ENCODE measurements around the gene PSMB2.

The PSMB2 gene

GRCh38 chr1:35644204-35644603, 2.9 kb upstream of the PSMB2 start:
- Histone ChIP-seq H3K4me3 (ENCODE audit: low read depth in 1 of 2, low read length in 1 of 2) (no peak overlapping the region), H3K27ac (no peak overlapping the region), H3K9me3 (no peaks in the 10 kb centered on the region), H3K4me1 (ENCODE audit: control insufficient read depth in 1 of 2, insufficient read depth in 1 of 2, low read depth in 1 of 2, low read length in 1 of 2) (peaks cover 24 to 25% of the 10 kb centered on the region in 2 experiments), H3K36me3 (no peaks in the 10 kb centered on the region), H3K27me3 (peaks cover 61% of the 10 kb centered on the region)
- no peak for TF ChIP-seq CTCF (IDR thresholded peaks at IDR 0.05)

- Histone ChIP-seq H3K4me3 (ENCODE audit: low read depth in 1 of 2, low read length in 1 of 2) (peak overlapping the region; percentile 77 to 98), H3K27me3 (peaks cover 45% of the 10 kb centered on the region), H3K9me3 (no peaks in the 10 kb centered on the region), H3K36me3 (no peaks in the 10 kb centered on the region), H3K4me1 (ENCODE audit: control insufficient read depth in 1 of 2, insufficient read depth in 1 of 2, low read depth in 1 of 2, low read length in 1 of 2) (peaks cover 32 to 33% of the 10 kb centered on the region in 2 experiments), H3K27ac (peak overlapping the region; percentile 81)
- TF ChIP-seq CTCF (IDR thresholded peaks at IDR 0.05): no peak
Measured at GRCh38 chr1:35642471-35642955, 1.2 kb upstream of the PSMB2 start.

GRCh38 chr1:35640380-35641232, 720 bp downstream of the PSMB2 start:
- TF ChIP-seq CTCF (IDR thresholded peaks at IDR 0.05): no peak
- Histone ChIP-seq H3K27me3 (peaks cover 28% of the 10 kb centered on the region), H3K36me3 (no peaks in the 10 kb centered on the region), H3K27ac (peak overlapping the region; percentile 81), H3K9me3 (no peaks in the 10 kb centered on the region), H3K4me3 (ENCODE audit: low read depth in 1 of 2, low read length in 1 of 2) (peak overlapping the region; percentile 77 to 98), H3K4me1 (ENCODE audit: control insufficient read depth in 1 of 2, insufficient read depth in 1 of 2, low read depth in 1 of 2, low read length in 1 of 2) (peaks cover 40 to 41% of the 10 kb centered on the region in 2 experiments)

- TF ChIP-seq CTCF (IDR thresholded peaks at IDR 0.05): no peak
- peak overlapping the region; percentile 23 to 30 for H3K4me3 ChIP-seq (ENCODE audit: low read depth in 1 of 2, low read length in 1 of 2)
- H3K9me3 ChIP-seq: no peaks in the 10 kb centered on the region
- H3K27ac ChIP-seq: peak overlapping the region; percentile 79
- peaks cover 35 to 38% of the 10 kb centered on the region in 2 experiments for H3K4me1 ChIP-seq (ENCODE audit: control insufficient read depth in 1 of 2, insufficient read depth in 1 of 2, low read depth in 1 of 2, low read length in 1 of 2)
- peaks cover 26% of the 10 kb centered on the region for H3K36me3 ChIP-seq
- no peaks in the 10 kb centered on the region for H3K27me3 ChIP-seq
Measured at GRCh38 chr1:35637401-35637809, 3.9 kb downstream of the PSMB2 start.

GRCh38 chr1:35633547-35633946, 7.8 kb downstream of the PSMB2 start:
- Histone ChIP-seq H3K9me3 (no peaks in the 10 kb centered on the region), H3K27me3 (no peaks in the 10 kb centered on the region), H3K4me3 (ENCODE audit: low read depth in 1 of 2, low read length in 1 of 2) (no peak overlapping the region), H3K36me3 (peaks cover 61% of the 10 kb centered on the region), H3K4me1 (ENCODE audit: control insufficient read depth in 1 of 2, insufficient read depth in 1 of 2, low read depth in 1 of 2, low read length in 1 of 2) (peaks cover 14 to 18% of the 10 kb centered on the region in 2 experiments), H3K27ac (no peak overlapping the region)
- no peak for TF ChIP-seq CTCF (IDR thresholded peaks at IDR 0.05)
